GM12891 (cell line): ENCODE results near the gene DOCK11.

Source experiments
- DNase-seq: peaks from one replicate; pipeline ENCODE4 v3.0.0; 2011; ENCODE audit warnings: low spot score; ENCODE audit not compliant: insufficient read length
- FAIRE-seq: peaks from 2 replicates; lab custom pipeline; 2011; peaks lifted over from hg19 to GRCh38; lab: Jason Lieb, UNC
- PAX5 ChIP-seq: IDR thresholded peaks from 2 replicates; pipeline ENCODE4 v1.6.1; 2011; ENCODE audit warnings: low read length, moderate library complexity, mild to moderate bottlenecking; ENCODE audit not compliant: insufficient read depth, severe bottlenecking
- POLR2A ChIP-seq: IDR thresholded peaks from 2 replicates; pipeline ENCODE4 v1.6.1; 2011; ENCODE audit warnings: low read depth, low read length, control low read depth
- POLR2AphosphoS5 ChIP-seq: IDR thresholded peaks from 2 replicates; pipeline ENCODE4 v1.6.1; 2011; ENCODE audit warnings: low read depth, low read length, control low read depth
- POU2F2 ChIP-seq: IDR thresholded peaks from 2 replicates; pipeline ENCODE4 v1.6.1; 2011; ENCODE audit warnings: low read depth, mild to moderate bottlenecking, control low read depth, low read length, moderate library complexity
- SPI1 ChIP-seq: IDR thresholded peaks from 2 replicates; pipeline ENCODE4 v1.6.1; 2011; ENCODE audit warnings: low read depth, low read length, control low read depth
- TAF1 ChIP-seq: IDR thresholded peaks from 2 replicates; pipeline ENCODE4 v1.6.1; 2011; ENCODE audit warnings: low read depth, low read length, control low read depth

The DOCK11 gene

GRCh38 chrX:118614150-118614549 lies 118.5 kb downstream of the DOCK11 start:
- TF ChIP-seq SPI1 (peak; percentile 84), PAX5 (no peak)
- DNase-seq, result no peak
- no peak for FAIRE-seq

- no peak for FAIRE-seq
Measured at GRCh38 chrX:118615141-118615540, 119.5 kb downstream of the DOCK11 start.

GRCh38 chrX:118621081-118621759 lies 125.6 kb downstream of the DOCK11 start:
- FAIRE-seq (no peak), DNase-seq (no peak)
- TF ChIP-seq POLR2A (no peak), SPI1 (no peak), POLR2AphosphoS5 (no peak), TAF1 (no peak), POU2F2 (no peak), PAX5 (no peak)

More at GRCh38 chrX:118615141-118615540, 119.5 kb downstream of the DOCK11 start:
- TF ChIP-seq TAF1 (no peak), POU2F2 (no peak), PAX5 (no peak), POLR2A (no peak), POLR2AphosphoS5 (no peak), SPI1 (no peak)
- DNase-seq, result no peak

GRCh38 chrX:118623062-118623461 lies 127.4 kb downstream of the DOCK11 start:
- DNase-seq (no peak), FAIRE-seq (no peak)
- TF ChIP-seq SPI1, result no peak
- TF ChIP-seq POLR2AphosphoS5, result no peak
- no peak for TF ChIP-seq TAF1
- TF ChIP-seq POLR2A, result no peak
- TF ChIP-seq PAX5, result no peak
- TF ChIP-seq POU2F2, result no peak

GRCh38 chrX:118626346-118626745 lies 130.7 kb downstream of the DOCK11 start:
- TF ChIP-seq POLR2A (no peak), PAX5 (no peak), TAF1 (no peak), POLR2AphosphoS5 (no peak), SPI1 (no peak), POU2F2 (no peak)
- FAIRE-seq (no peak), DNase-seq (no peak)

GRCh38 chrX:118627084-118627758 lies 131.6 kb downstream of the DOCK11 start:
- FAIRE-seq (peak; percentile 20), DNase-seq (no peak)
- TF ChIP-seq POLR2AphosphoS5, result no peak
- no peak for TF ChIP-seq PAX5
- TF ChIP-seq TAF1, result no peak
- no peak for TF ChIP-seq POU2F2
- no peak for TF ChIP-seq POLR2A
- TF ChIP-seq SPI1, result no peak

GRCh38 chrX:118630848-118631247 lies 135.2 kb downstream of the DOCK11 start:
- DNase-seq, result no peak
- peak; percentile 55 for FAIRE-seq
- TF ChIP-seq SPI1, result no peak

GRCh38 chrX:118631586-118631985 lies 136.0 kb downstream of the DOCK11 start:
- peak; percentile 93 for TF ChIP-seq SPI1
- TF ChIP-seq POLR2AphosphoS5, result no peak
- no peak for TF ChIP-seq TAF1
- no peak for TF ChIP-seq POLR2A
- TF ChIP-seq POU2F2, result no peak
- FAIRE-seq, result peak; percentile 79
- no peak for DNase-seq

GRCh38 chrX:118632862-118633261 lies 137.2 kb downstream of the DOCK11 start:
- TF ChIP-seq PAX5 (no peak), TAF1 (no peak), POLR2AphosphoS5 (no peak), POLR2A (no peak), POU2F2 (no peak), SPI1 (peak; percentile 50; the same call in 1 of the 2 replicates)
- FAIRE-seq, result peak; percentile 94
- peak; percentile 5 for DNase-seq

GRCh38 chrX:118633530-118633929 lies 137.9 kb downstream of the DOCK11 start:
- DNase-seq, result no peak
- peak; percentile 82 for FAIRE-seq
- TF ChIP-seq POLR2A, result no peak
